ENCODE measurements around the gene OPTC.

OPTC gene

DNA sequence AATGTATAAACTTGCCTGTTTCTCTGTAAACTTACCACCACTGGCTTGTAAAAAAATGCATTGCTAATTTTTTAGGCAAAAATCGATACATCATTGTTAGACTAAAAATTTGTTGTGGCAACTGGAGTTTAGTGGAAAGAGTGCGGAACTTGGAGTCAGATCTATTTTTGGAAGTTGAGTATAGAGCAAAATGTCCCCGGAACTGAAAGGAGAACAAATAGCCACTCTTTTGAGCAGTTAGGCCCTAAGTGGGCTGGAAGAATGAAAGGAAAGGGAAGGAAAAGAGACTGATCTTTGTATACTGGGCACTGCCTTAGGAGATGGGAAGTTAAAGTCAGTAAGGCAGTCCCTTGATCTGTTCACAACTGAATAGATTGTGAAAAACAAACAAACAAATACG lies 30.2 kb downstream of the OPTC start:
- TF ChIP-seq, protein P1, sequence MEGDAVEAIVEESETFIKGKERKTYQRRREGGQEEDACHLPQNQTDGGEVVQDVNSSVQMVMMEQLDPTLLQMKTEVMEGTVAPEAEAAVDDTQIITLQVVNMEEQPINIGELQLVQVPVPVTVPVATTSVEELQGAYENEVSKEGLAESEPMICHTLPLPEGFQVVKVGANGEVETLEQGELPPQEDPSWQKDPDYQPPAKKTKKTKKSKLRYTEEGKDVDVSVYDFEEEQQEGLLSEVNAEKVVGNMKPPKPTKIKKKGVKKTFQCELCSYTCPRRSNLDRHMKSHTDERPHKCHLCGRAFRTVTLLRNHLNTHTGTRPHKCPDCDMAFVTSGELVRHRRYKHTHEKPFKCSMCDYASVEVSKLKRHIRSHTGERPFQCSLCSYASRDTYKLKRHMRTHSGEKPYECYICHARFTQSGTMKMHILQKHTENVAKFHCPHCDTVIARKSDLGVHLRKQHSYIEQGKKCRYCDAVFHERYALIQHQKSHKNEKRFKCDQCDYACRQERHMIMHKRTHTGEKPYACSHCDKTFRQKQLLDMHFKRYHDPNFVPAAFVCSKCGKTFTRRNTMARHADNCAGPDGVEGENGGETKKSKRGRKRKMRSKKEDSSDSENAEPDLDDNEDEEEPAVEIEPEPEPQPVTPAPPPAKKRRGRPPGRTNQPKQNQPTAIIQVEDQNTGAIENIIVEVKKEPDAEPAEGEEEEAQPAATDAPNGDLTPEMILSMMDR (IDR thresholded peaks at IDR 0.05), result no peak
- Histone ChIP-seq H3K27me3 (no peaks in the 10 kb centered on the region), H3K36me3 (no peaks in the 10 kb centered on the region), H3K4me3 (no peak overlapping the region), H3K4me1 (peaks cover 0 to 40% (median 31%) of the 10 kb centered on the region in 4 donors), H3K9me3 (no peaks in the 10 kb centered on the region), H3K27ac (peak overlapping the region; percentile 6 to 38)
- no peak for DNase-seq
- intact Hi-C loops (cut with DNase I; ENCODE audit: low total_unique reads), result no loop called here

DNA sequence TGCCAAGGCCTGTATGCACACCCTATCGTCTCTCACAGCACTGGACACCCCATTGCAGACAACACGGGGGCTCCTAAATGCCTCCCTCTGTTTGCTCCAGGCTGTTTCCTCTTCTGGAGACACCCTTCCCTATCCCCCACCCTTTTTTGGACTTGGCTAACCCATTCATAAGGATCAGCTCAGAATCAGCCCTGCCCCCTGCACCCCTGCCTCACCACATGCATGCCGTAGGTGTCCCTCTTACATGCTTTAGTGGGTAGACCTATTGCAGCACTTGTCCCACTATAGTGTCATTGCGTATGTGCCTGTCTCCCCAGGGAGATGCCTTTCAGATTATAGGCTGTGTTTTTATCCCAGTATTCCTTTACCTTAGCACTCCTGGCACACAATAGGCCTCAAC lies 30.9 kb downstream of the OPTC start:
- DNase-seq, result no peak
- Histone ChIP-seq H3K9me3 (no peaks in the 10 kb centered on the region), H3K36me3 (no peaks in the 10 kb centered on the region), H3K4me3 (no peak overlapping the region), H3K27ac (peak overlapping the region; percentile 6 to 38), H3K27me3 (no peaks in the 10 kb centered on the region), H3K4me1 (peaks cover 0 to 40% (median 31%) of the 10 kb centered on the region in 4 donors)
- intact Hi-C loops (cut with DNase I; ENCODE audit: low total_unique reads), result no loop called here
- TF ChIP-seq, protein P1 (IDR thresholded peaks at IDR 0.05), result no peak

DNA sequence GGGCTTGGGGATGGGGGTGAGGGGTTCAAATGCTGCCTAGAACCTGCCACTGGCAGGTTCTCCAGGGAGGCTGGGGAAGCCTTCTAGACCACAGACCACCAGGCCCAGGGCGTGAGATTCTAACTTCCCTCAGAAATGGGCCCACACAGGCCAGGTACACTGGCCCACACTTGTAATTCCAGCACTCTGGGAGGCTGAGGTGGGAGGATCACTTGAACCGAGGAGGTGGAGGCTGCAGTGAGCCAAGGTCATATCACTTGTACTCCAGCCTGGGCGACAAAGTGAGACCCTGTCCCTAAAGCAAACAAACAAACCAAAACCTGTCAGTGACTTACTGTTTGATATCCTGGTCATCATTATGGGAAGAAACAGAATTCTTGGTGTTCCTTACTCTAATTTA lies 31.7 kb downstream of the OPTC start:
- Histone ChIP-seq H3K27ac (no peak overlapping the region), H3K9me3 (no peaks in the 10 kb centered on the region), H3K36me3 (no peaks in the 10 kb centered on the region), H3K4me3 (no peak overlapping the region), H3K27me3 (no peaks in the 10 kb centered on the region), H3K4me1 (peaks cover 0 to 40% (median 29%) of the 10 kb centered on the region in 4 donors)
- DNase-seq, result no peak
- intact Hi-C loops (cut with DNase I; ENCODE audit: low total_unique reads), result no loop called here
- TF ChIP-seq, protein P1 (IDR thresholded peaks at IDR 0.05), result no peak

DNA sequence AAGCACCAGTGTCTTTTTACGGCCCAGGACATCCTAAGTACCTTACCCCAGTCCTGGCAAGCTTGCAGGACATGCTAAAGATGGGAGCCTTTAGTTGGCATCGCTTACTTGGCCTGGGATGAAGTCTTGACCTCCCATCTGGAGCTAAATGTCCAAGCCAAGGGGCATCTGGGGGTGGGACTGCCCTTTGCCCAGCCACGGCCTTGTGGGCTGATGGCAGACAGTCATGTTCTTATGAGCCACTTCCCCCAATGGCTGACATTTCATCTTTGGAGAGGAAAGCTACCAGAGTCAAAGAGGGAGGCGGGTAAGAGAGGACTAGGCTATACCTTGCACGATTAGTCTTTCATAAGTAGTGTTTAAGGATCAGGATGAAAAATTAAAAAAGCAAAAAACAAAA lies 32.2 kb downstream of the OPTC start:
- intact Hi-C loops (cut with DNase I; ENCODE audit: low total_unique reads), result no loop called here
- peak overlapping the region in 1 of 2 donors; percentile 9 for H3K27ac ChIP-seq
- no peak for DNase-seq
- no peak overlapping the region for H3K4me3 ChIP-seq
- no peaks in the 10 kb centered on the region for H3K36me3 ChIP-seq
- H3K4me1 ChIP-seq, result peaks cover 0 to 40% (median 29%) of the 10 kb centered on the region in 4 donors
- H3K9me3 ChIP-seq, result no peaks in the 10 kb centered on the region
- H3K27me3 ChIP-seq, result no peaks in the 10 kb centered on the region
- TF ChIP-seq, protein P1 (IDR thresholded peaks at IDR 0.05), result no peak

DNA sequence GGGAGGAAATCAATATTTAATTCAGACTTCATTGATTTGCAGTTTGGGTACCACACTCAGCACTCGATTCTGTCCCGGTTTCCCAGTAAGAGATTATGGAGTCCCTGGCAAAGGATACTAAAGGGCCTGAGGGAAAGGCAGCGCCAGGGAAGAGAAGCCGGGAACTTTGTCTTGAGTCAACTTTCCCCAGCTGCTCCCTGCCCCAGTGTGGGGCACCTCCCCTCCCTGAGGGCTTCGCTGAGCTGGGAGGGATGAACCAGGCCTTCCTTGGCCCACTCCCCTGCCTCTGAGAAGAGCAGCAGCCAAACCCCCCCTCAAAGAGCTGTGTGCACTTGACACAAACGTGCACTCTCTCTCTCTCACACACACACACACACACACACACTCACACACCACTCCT lies 32.6 kb downstream of the OPTC start:
- Histone ChIP-seq H3K27me3 (no peaks in the 10 kb centered on the region), H3K27ac (peak overlapping the region in 1 of 2 donors; percentile 9), H3K9me3 (no peaks in the 10 kb centered on the region), H3K36me3 (no peaks in the 10 kb centered on the region), H3K4me1 (peaks cover 0 to 40% (median 29%) of the 10 kb centered on the region in 4 donors), H3K4me3 (no peak overlapping the region)
- intact Hi-C loops (cut with DNase I; ENCODE audit: low total_unique reads), result no loop called here
- TF ChIP-seq, protein P1 (IDR thresholded peaks at IDR 0.05), result no peak
- no peak for DNase-seq

DNA sequence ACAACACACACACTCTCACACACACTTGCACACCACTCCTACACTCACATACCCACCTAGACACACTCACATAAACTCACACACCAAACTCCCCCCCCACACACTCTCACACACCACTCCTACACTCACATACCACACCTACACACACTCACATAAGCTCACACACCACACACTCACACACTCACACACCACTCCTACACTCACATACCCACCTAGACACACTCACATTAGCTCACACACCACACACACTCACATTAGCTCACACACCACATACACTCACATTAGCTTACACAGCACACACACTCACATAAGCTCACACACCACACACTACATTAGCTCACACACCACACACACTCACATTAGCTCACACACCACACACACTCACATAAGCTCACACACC lies 33.1 kb downstream of the OPTC start:
- Histone ChIP-seq H3K4me1 (peaks cover 0 to 37% (median 25%) of the 10 kb centered on the region in 4 donors), H3K4me3 (no peak overlapping the region), H3K27ac (no peak overlapping the region), H3K36me3 (no peaks in the 10 kb centered on the region), H3K9me3 (no peaks in the 10 kb centered on the region), H3K27me3 (no peaks in the 10 kb centered on the region)
- intact Hi-C loops (cut with DNase I; ENCODE audit: low total_unique reads), result no loop called here
- TF ChIP-seq, protein P1 (IDR thresholded peaks at IDR 0.05), result no peak
- no peak for DNase-seq

Measured in tibial artery (tissue), 4 donors.